H4 (cell line): ENCODE measurements around the gene BBS2. TPM values are rescaled to one million over a fixed set of nuclear protein-coding genes. Genes with fewer than 3 reads are reported as not detected.

Experiments
- DNase-seq: peaks from one replicate; pipeline ENCODE4 v3.0.0-alpha.2; 2015; ENCODE audit warnings: low spot score
- total RNA-seq: library from RNA; depleted of rRNA; stranded (reverse); fragments of >200 nt; shearing (Covaris generic); gene quantifications from 2 replicates; pipeline ENCODE4 v1.2.3, GENCODE V29; 2014; rRNA removed

The BBS2 gene
- 46.6 and 52.3 TPM in 2 replicates for total RNA-seq

GRCh38 chr16:56519459-56520250, at the start of gene BBS2:
Gene BBS2, minus strand, starts transcription at chr16:56520024. Its CDS starts 162 bp downstream, at chr16:56519862.
- DNase-seq, result peak; percentile 73

GRCh38 chr16:56564793-56565477, 45.1 kb upstream of the BBS2 start, which contains the start of gene MT4:
Gene MT4, plus strand, starts transcription at chr16:56565073. Its CDS starts 56 bp downstream, at chr16:56565129.
- no peak for DNase-seq

- DNase-seq, result no peak
These were observed 41.3 kb upstream of the BBS2 start for GRCh38 chr16:56561126-56561525.

- no peak for DNase-seq
These were observed 40.6 kb upstream of the BBS2 start for GRCh38 chr16:56560447-56560846.

GRCh38 chr16:56559109-56559508, 39.3 kb upstream of the BBS2 start:
- DNase-seq, result no peak

- peak; percentile 88 for DNase-seq
These were observed 38.4 kb upstream of the BBS2 start for GRCh38 chr16:56558024-56558747.

GRCh38 chr16:56554441-56554840, 34.6 kb upstream of the BBS2 start:
- no peak for DNase-seq

GRCh38 chr16:56551796-56552738, 32.2 kb upstream of the BBS2 start:
- no peak for DNase-seq

- no peak for DNase-seq
These were observed 30.0 kb upstream of the BBS2 start for GRCh38 chr16:56549744-56550385.

GRCh38 chr16:56549161-56549560, 29.3 kb upstream of the BBS2 start:
- no peak for DNase-seq

GRCh38 chr16:56547949-56548567, 28.2 kb upstream of the BBS2 start:
- DNase-seq, result no peak

- peak; percentile 77 for DNase-seq
These were observed 27.5 kb upstream of the BBS2 start for GRCh38 chr16:56547120-56547948.

GRCh38 chr16:56542039-56542438, 22.2 kb upstream of the BBS2 start:
- DNase-seq, result no peak

GRCh38 chr16:56539656-56540055, 19.8 kb upstream of the BBS2 start:
- DNase-seq, result no peak

GRCh38 chr16:56538331-56538730, 18.5 kb upstream of the BBS2 start:
- DNase-seq, result no peak

- DNase-seq, result no peak
These were observed 15.1 kb upstream of the BBS2 start for GRCh38 chr16:56534847-56535383.

- DNase-seq, result no peak
These were observed 12.9 kb upstream of the BBS2 start for GRCh38 chr16:56532714-56533113.

GRCh38 chr16:56530872-56531271, 11.0 kb upstream of the BBS2 start:
- DNase-seq, result no peak

- no peak for DNase-seq
These were observed 5.4 kb upstream of the BBS2 start for GRCh38 chr16:56525236-56525635.
